Uterus (tissue), 2 donors: ENCODE measurements around the gene GRIN2C.

Experiments
- POLR2A ChIP-seq, 2 donors: fragments of 450-650 bp; IDR thresholded peaks; one replicate each; pipeline ENCODE4 v1.6.1; 2016; ENCODE audit warnings: antibody characterized with exemption in 2 of 2, mild to moderate bottlenecking in 1 of 2, moderate library complexity in 1 of 2
- TF ChIP-seq, protein P1 (sequence below), 4 experiments: fragments of 200-600 bp in 2 of 4; fragments of 450-650 bp in 2 of 4; sonication (generic) in 2 of 4; IDR thresholded peaks; one replicate each; pipeline ENCODE4 v1.5.1; 2016 to 2019; ENCODE audit warnings: antibody characterized with exemption in 4 of 4, mild to moderate bottlenecking in 2 of 4, moderate library complexity in 1 of 4

DNA sequence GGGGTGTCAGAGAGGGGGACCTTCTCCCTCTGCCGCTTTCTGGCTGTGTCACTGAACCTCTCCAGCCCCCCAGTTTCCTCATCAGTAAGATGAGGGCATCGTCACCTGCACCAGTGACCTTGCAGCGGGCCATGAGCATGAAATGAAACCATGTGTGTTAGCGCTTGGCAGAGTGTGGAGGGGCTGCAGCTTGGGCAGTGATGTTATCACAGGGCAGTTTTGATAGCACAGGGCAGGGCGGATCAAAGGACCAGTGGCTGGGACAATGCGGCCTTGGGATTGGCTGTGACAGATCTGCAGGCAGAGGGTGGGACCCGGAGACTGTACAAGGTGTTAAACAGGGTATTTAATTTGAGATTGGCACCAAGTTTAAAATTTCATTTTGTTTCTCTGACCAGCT lies 44.6 kb downstream of the GRIN2C start:
- TF ChIP-seq, protein P1, sequence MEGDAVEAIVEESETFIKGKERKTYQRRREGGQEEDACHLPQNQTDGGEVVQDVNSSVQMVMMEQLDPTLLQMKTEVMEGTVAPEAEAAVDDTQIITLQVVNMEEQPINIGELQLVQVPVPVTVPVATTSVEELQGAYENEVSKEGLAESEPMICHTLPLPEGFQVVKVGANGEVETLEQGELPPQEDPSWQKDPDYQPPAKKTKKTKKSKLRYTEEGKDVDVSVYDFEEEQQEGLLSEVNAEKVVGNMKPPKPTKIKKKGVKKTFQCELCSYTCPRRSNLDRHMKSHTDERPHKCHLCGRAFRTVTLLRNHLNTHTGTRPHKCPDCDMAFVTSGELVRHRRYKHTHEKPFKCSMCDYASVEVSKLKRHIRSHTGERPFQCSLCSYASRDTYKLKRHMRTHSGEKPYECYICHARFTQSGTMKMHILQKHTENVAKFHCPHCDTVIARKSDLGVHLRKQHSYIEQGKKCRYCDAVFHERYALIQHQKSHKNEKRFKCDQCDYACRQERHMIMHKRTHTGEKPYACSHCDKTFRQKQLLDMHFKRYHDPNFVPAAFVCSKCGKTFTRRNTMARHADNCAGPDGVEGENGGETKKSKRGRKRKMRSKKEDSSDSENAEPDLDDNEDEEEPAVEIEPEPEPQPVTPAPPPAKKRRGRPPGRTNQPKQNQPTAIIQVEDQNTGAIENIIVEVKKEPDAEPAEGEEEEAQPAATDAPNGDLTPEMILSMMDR (IDR thresholded peaks at IDR 0.05) = no peak
- no peak for TF ChIP-seq POLR2A (IDR thresholded peaks at IDR 0.05)
